ENCODE results near the gene CHST11.

Gene CHST11

DNA sequence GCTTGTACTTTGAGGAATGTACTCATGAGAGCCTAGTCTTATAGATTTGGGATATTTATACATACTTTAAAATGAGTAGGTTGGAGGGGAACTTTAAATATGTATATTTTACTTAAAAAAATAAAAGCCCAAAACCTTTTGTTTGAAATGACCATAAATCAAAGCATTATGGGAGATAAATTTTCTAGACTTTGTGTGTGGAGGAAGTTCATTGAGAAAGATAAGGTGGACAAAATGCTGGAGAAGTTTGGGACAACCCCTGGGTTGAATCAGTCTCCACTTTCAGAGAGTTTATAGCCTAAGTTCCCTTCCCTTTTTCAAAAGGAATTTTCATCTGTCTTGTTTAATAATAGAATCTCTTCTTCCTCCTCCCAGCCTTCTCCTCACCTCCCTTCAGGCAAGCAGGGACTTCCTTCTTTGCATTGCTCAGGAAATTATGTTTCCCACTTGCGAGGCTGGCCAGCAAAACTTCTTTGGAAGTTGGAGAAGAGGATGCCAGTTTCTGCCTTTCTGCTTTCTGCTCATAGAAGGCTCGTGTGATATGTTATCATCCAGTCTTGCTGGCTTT lies 54.2 kb downstream of the CHST11 start:
- no peak for DNase-seq (ENCODE audit: low read depth)
- no peak overlapping the region for H3K4me3 ChIP-seq (replicated peaks; ENCODE audit: low read depth, low read length)
- TF ChIP-seq, protein P1, sequence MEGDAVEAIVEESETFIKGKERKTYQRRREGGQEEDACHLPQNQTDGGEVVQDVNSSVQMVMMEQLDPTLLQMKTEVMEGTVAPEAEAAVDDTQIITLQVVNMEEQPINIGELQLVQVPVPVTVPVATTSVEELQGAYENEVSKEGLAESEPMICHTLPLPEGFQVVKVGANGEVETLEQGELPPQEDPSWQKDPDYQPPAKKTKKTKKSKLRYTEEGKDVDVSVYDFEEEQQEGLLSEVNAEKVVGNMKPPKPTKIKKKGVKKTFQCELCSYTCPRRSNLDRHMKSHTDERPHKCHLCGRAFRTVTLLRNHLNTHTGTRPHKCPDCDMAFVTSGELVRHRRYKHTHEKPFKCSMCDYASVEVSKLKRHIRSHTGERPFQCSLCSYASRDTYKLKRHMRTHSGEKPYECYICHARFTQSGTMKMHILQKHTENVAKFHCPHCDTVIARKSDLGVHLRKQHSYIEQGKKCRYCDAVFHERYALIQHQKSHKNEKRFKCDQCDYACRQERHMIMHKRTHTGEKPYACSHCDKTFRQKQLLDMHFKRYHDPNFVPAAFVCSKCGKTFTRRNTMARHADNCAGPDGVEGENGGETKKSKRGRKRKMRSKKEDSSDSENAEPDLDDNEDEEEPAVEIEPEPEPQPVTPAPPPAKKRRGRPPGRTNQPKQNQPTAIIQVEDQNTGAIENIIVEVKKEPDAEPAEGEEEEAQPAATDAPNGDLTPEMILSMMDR (IDR thresholded peaks at IDR 0.05; ENCODE audit: low read length, missing control alignments), result no peak

DNA sequence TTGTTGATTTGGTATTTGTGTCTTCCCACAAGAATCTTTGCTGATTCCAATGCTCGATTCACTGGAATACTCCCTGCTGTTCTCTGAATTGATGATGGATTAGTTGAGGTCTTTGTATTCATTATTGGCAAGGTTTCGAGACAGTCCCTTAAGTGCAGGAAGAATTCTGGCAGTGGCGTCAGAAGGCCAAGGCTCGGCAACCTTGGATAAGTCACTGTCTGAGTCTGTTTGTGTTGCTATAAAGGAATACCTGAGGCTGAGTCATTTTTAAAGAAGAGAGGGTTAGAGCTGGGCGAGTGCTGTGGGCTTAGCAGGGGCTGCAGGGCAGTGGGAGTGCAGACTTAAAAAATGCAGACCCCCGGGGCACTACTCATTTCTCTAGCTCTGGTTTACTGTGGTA lies 56.9 kb downstream of the CHST11 start:
- DNase-seq (ENCODE audit: low read depth), result no peak
- TF ChIP-seq, protein P1 (IDR thresholded peaks at IDR 0.05; ENCODE audit: low read length, missing control alignments), result no peak
- no peak overlapping the region for H3K4me3 ChIP-seq (replicated peaks; ENCODE audit: low read depth, low read length)

DNA sequence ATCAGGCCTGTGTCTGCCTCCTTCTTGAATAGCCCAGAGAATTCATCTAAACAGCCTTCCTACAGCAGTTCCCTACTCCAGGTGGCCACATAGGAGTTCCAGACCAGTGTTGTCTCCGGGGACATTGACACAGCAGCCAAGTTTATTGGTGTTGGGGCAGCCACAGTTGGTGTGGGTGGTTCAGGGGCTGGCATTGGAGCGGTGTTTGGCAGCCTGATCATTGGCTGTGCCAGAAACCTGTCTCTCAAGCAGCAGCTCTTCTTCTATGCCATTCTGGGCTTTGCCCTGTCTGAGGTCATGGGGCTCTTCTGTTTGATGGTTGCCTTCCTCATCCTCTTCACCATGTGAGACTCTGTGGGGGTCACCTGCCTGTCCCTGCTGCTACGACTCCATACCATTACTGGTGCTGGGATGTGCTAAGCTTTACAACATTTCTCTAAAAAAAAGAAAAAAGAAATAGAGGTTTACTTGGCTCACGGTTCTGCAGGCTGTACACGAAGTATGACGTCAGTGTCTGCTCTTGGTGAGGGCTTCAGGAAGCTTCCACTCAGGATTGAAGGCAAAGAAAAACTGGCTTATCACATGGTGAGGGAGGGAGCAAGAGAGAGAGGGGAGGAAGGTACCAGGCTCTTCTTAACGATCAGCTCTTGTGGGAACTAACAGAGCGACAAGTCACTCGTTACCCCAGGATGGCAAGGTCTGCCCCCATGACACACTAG lies 57.5 kb downstream of the CHST11 start:
- TF ChIP-seq, protein P1 (IDR thresholded peaks at IDR 0.05; ENCODE audit: low read length, missing control alignments), result no peak
- H3K4me3 ChIP-seq (replicated peaks; ENCODE audit: low read depth, low read length), result no peak overlapping the region
- no peak for DNase-seq (ENCODE audit: low read depth)

DNA sequence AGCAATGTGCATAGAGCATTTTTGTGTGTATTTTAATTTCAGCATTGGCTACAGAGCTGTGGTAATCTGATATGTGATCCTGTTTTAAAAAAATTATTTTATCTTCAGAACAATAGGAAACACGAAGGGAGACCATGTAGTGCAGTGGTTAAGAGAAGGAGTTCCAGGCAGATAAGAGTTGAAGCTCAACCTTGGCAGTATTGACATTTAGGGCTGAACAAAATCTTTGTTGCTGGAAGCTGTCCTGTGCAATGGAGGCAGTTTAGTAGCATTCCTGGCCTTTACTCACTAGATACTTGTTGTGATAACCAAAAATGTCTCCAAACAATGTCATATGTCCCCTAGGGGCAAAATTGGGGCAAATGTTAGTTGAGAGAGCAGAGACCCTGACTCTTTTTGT lies 59.2 kb downstream of the CHST11 start:
- TF ChIP-seq, protein P1 (IDR thresholded peaks at IDR 0.05; ENCODE audit: low read length, missing control alignments), result no peak
- no peak for DNase-seq (ENCODE audit: low read depth)
- no peak overlapping the region for H3K4me3 ChIP-seq (replicated peaks; ENCODE audit: low read depth, low read length)

DNA sequence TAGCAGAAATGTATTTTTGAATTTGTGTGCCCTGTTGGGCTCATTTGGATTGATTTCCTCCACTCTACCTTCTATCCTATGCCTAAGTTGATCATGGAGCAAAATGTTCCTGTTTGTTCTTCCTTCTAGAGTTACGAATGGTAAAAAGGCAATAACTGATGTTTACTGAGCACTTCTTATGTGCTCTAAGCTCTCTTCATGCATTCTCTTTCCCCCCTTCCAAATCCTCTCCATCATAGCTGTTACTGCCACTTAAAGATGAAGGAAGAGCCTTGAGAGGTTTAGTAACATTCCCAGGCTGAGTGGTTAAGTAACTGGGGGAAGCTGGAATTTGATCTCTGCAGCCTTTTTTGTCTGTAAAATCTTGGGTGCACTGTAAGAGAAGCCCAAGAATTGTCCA lies 60.1 kb downstream of the CHST11 start:
- TF ChIP-seq, protein P1 (IDR thresholded peaks at IDR 0.05; ENCODE audit: low read length, missing control alignments), result no peak
- no peak for DNase-seq (ENCODE audit: low read depth)
- no peak overlapping the region for H3K4me3 ChIP-seq (replicated peaks; ENCODE audit: low read depth, low read length)

DNA sequence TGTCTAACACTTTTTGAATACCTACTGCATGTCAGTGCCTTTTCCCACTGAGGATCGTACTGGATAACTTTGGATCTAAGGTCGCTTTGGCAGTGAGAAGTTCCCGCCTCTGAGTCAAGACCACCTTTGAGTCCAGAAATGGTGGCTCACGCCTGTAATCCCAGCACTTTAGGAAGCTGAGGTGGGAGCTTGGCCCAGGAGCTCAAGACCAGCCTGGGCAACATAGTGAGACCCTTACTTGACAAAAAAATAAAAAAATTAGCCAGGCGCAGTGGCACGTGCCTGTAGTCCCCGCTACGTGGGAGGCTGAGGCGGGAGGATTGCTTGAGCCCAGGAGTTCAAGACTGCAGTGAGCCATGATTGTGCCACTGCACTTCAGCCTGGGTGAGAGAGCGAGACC lies 61.1 kb downstream of the CHST11 start:
- no peak for DNase-seq (ENCODE audit: low read depth)
- H3K4me3 ChIP-seq (replicated peaks; ENCODE audit: low read depth, low read length), result no peak overlapping the region
- TF ChIP-seq, protein P1 (IDR thresholded peaks at IDR 0.05; ENCODE audit: low read length, missing control alignments), result no peak

Data from fibroblast of pulmonary artery (primary cell).